ENCODE data around the gene HOXA10. TPM values are rescaled to one million over a fixed set of nuclear protein-coding genes. Genes with fewer than 3 reads are reported as not detected.
A peak's percentile ranks its signal among the peaks of the same experiment; 100 is the strongest.

Gene HOXA10
- total RNA-seq, 1 experiment from 2014 or later: 23.0 TPM

GRCh38 chr7:27192546-27193334 lies 18.6 kb upstream of the HOXA10 start:
- in situ Hi-C loops (cut with HindIII; ENCODE audit: low sequenced_read_pairs): no loop called here
- no peak for DNase-seq (ENCODE audit: low spot score)

- no peak for DNase-seq (ENCODE audit: low spot score)
- in situ Hi-C loops (cut with HindIII; ENCODE audit: low sequenced_read_pairs): no loop called here
Observed at GRCh38 chr7:27191833-27192545, 17.9 kb upstream of the HOXA10 start.

- DNase-seq (ENCODE audit: low spot score): no peak
- in situ Hi-C loops (cut with HindIII; ENCODE audit: low sequenced_read_pairs): no loop called here
Observed at GRCh38 chr7:27191161-27191731, 17.1 kb upstream of the HOXA10 start.

GRCh38 chr7:27189997-27190748 lies 16.1 kb upstream of the HOXA10 start:
- in situ Hi-C loops (cut with HindIII; ENCODE audit: low sequenced_read_pairs): no loop called here
- DNase-seq (ENCODE audit: low spot score): no peak

- in situ Hi-C loops (cut with HindIII; ENCODE audit: low sequenced_read_pairs): no loop called here
- DNase-seq (ENCODE audit: low spot score): no peak
Observed at GRCh38 chr7:27189295-27189996, 15.3 kb upstream of the HOXA10 start.

- in situ Hi-C loops (cut with HindIII; ENCODE audit: low sequenced_read_pairs): no loop called here
- no peak for DNase-seq (ENCODE audit: low spot score)
Observed at GRCh38 chr7:27188386-27189294, 14.5 kb upstream of the HOXA10 start.

GRCh38 chr7:27187475-27188385 lies 13.6 kb upstream of the HOXA10 start:
- no peak for DNase-seq (ENCODE audit: low spot score)
- in situ Hi-C loops (cut with HindIII; ENCODE audit: low sequenced_read_pairs): no loop called here

GRCh38 chr7:27186668-27187474 lies 12.8 kb upstream of the HOXA10 start:
- in situ Hi-C loops (cut with HindIII; ENCODE audit: low sequenced_read_pairs): no loop called here
- DNase-seq (ENCODE audit: low spot score): no peak

- in situ Hi-C loops (cut with HindIII; ENCODE audit: low sequenced_read_pairs): no loop called here
Observed at GRCh38 chr7:27185854-27186667, 11.9 kb upstream of the HOXA10 start.

GRCh38 chr7:27185013-27185853 lies 11.1 kb upstream of the HOXA10 start, which contains the start of gene HOXA11:
Gene HOXA11 (minus strand): TSS chr7:27185232. CDS start chr7:27185144, 88 bp downstream.
- DNase-seq (ENCODE audit: low spot score): peak; percentile 37
- in situ Hi-C loops (cut with HindIII; ENCODE audit: low sequenced_read_pairs): no loop called here

More at GRCh38 chr7:27185854-27186667, 11.9 kb upstream of the HOXA10 start:
- no peak for DNase-seq (ENCODE audit: low spot score)

- no peak for DNase-seq (ENCODE audit: low spot score)
- in situ Hi-C loops (cut with HindIII; ENCODE audit: low sequenced_read_pairs): no loop called here
Observed at GRCh38 chr7:27184337-27185012, 10.4 kb upstream of the HOXA10 start.

- no peak for DNase-seq (ENCODE audit: low spot score)
Observed at GRCh38 chr7:27183682-27184336, 9.7 kb upstream of the HOXA10 start.

GRCh38 chr7:27182861-27183681 lies 9.0 kb upstream of the HOXA10 start:
- in situ Hi-C loops (cut with HindIII; ENCODE audit: low sequenced_read_pairs): no loop called here
- DNase-seq (ENCODE audit: low spot score): no peak

More at GRCh38 chr7:27183682-27184336, 9.7 kb upstream of the HOXA10 start:
- in situ Hi-C loops (cut with HindIII; ENCODE audit: low sequenced_read_pairs): no loop called here

All from G401 (cell line).